GM18498 (cell line): ENCODE measurements around the gene LRRC8D.
A peak's percentile ranks its signal among the peaks of the same experiment; 100 is the strongest.

Experiments used
- ATAC-seq: cut with Tn5 transposase; IDR thresholded peaks from one replicate; pipeline ENCODE4 v1.9.1; 2021; ENCODE audit warnings: mild to moderate bottlenecking, moderate library complexity; ENCODE audit not compliant: unreplicated experiment

The LRRC8D gene

DNA sequence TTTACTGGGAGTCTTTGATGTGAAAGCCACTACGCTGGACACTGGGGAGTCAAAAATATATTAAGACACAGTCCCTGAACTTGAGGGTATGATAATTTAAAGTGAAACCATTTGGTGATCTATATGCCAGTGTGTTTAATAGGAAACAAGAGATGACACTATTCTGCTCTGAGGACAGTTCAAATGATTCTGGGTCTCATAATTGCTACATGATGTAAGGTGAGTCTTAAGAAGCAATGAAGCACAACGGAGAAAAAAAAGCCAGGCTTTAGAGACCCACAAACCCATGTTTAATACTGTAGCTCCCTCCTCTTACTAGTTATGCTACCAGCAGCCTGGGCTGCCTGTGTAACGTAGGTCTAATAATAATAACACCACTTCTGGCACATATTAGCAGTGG is 14.2 kb upstream of the LRRC8D start:
- no peak for ATAC-seq

DNA sequence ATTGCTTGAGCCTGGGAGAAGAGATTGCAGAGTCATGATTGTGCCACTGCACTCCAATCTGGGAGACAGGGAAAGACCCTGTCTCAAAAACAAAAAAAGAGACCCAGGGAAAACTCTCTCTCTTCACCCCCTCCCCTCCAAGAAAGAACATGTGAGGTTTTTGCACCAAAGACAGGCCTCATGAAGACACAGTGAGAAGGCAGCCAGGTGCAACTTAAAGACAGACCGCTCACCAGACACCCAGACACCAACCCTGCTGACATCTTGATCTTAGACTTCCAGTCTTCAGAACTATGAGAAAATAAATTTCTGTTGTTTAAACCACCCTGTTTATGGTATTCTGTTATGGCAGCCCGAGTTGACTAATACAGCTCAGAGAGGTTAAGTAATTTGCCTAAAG is 13.3 kb upstream of the LRRC8D start:
- ATAC-seq = no peak

DNA sequence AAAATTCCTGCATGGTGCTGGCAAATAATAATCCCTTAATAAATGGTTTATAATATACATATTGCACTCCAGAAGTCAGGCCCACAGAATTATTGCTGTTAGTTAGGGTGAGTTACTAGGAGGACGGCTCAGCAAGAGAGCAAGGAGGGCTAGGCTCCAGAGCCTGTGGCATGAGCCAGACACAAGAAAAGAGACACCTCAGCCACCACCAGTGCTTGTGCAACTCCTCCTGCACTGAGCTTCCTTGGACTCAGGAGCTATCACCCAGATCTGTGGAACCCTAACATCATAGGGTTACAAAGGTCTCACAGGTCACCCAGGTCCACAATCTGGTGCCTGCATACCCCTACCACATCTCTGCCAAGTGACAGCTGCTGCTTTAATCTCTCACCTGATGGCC is 12.8 kb upstream of the LRRC8D start:
- no peak for ATAC-seq

DNA sequence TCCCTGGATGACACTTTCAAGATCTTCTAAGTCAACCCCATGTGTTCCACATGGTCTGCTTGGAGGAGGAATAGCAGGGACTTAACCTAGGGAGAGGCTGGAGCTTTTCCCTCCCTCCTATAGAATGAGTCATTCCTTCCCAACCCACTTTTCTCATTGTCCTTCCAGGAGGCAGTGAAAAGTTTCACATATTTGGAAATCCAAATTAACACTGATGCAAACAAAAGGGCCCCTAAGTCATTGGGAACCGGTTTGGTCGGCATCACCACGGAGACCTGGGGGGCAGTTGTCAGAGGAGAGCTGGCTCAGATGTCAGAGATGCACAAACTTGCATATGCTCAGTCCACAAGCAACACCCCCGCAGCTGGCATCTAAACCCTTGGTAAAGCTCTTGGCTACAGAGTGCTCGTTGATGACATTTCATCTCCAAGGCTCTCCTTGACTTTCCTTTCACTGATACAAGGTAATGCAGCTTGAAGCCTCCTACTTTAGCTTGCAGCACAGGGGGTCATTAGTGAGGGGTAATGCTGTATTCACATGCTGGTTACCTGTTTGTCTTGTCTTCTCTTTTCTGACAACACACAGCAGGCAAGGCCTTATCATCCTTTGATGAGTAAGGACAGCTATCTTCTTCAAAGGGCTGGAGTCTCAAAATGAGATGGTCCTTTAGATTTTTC is 12.3 kb upstream of the LRRC8D start:
- no peak for ATAC-seq

DNA sequence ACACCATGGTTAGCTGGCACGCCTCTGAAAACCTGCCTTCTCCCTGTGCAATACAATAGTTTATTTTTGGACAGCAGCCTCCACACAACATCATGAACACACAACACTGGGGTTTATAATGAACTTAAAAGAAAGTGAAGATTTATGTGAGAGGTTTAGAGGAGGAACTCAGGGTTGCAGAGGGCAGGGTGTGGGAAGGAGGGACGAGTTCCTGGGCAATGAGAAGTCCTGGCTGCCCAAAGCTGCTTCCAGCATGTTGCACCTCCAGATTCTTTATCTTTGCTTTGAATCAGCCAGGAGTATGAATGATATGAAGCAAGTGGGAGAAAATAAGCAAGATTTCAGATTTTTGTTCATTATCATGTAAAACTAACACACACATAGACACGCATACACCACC is 11.3 kb upstream of the LRRC8D start:
- ATAC-seq = no peak

DNA sequence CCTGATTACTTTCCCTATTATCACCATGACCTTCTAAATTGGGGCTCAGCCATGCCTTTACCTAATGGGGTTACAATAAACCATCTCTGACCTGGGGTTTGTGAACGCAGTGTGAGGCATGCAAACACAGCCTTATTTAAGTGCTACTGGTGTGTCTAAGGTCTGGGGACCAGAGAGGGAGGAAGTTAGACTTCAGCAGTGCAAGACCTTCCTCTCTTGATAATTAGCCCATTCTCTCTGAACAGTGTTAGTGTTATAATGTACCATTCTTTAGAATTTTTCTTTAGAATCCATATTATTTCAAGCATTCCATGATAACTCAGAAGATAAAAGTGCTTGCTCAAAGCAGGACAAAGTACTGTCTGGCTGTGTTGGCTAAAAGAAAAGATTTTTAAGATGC is 10.5 kb upstream of the LRRC8D start:
- no peak for ATAC-seq

DNA sequence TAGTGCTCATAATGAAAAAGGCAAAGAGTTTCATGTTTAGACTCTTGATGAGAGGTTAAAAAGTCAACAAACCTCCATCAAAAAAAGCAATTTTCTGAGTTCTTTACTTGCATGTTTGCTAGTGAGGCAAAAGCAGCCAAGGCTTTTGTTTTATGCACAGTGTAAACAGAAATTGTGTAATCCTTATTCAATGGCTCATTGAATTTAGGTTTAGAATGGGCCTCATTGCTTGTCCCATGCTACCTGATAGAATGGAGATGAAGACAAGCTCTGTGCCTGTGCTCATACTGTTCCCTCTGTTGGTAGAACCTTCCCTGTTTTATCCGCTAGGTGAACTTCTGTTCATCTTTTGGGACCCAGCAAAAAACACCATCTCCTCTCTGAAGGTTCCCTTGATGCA is 10.0 kb upstream of the LRRC8D start:
- no peak for ATAC-seq

DNA sequence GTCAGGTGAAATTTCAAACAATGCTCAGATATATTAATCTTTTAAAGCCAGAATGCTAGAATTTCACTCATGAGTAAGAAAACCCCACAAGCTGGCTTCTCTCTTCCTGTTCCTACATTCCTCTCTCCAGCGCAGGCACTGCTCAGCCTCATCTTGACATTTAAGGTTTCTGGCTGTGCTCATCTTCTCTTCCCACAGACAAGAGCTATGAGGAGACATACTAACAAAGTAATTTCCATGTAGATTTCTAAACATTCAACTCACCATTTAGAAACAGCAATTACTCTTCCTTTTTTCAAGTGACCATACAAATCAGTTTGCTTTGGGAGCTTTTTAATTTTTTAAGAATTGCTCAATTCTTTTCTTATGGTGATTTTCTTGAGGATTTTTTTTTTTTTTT is 7.8 kb upstream of the LRRC8D start:
- no peak for ATAC-seq

DNA sequence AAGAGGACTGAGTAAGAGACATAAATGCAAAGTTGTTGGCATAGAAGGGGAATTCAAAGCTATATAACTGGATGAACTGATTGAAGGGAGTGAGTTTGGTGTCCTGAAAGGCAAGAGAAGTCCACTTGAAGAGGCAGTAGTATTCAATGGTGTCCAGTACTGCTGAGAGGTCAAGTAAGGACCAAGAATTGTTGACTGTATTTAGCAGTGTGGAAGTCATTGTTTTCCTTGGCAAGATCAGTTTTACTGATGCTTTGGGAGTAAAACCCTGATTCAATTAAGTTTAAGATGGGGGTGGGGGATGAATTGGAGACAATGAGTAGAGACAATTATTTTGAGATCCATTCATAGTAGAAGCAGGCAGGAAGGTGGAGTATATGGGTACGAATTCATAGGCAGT is 5.8 kb upstream of the LRRC8D start:
- ATAC-seq = no peak

DNA sequence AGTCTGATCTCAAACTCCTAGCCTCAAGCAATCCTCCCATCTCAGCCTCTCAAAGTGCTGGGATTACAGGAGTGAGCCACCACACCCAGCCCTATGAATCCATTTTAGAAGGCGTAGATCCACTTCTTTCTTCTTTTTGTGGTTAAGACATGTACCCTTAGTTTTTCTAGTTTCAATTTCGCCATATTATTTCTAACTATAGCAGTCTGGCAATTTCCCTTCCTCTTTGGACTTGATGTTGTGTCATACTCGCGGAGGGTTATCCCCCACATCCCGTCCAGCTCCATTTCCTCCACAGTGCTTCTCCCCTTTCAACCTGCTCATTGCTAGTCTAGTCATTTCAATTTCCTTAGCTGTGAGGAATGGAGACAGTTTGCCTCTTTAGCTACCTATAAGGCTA is 5.2 kb upstream of the LRRC8D start:
- ATAC-seq = peak; percentile 54

DNA sequence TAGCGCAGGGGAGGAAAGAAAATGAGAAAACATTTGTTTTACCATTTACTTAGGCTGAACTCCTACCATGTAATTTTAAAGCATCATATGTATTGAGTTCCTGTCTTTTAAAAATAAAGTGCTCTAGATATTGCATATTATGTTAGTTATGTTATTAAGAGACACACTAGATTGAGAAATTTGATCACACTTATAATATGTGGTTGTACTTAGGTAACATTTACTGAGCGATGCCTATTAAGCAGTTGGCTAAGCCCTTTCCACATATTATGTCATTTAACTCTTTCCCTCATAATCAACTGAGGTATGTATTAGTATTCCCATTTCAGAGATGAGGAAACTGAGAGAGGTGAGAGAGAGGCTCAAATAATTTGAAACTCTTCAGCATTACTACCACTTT is 4.5 kb upstream of the LRRC8D start:
- ATAC-seq = no peak

DNA sequence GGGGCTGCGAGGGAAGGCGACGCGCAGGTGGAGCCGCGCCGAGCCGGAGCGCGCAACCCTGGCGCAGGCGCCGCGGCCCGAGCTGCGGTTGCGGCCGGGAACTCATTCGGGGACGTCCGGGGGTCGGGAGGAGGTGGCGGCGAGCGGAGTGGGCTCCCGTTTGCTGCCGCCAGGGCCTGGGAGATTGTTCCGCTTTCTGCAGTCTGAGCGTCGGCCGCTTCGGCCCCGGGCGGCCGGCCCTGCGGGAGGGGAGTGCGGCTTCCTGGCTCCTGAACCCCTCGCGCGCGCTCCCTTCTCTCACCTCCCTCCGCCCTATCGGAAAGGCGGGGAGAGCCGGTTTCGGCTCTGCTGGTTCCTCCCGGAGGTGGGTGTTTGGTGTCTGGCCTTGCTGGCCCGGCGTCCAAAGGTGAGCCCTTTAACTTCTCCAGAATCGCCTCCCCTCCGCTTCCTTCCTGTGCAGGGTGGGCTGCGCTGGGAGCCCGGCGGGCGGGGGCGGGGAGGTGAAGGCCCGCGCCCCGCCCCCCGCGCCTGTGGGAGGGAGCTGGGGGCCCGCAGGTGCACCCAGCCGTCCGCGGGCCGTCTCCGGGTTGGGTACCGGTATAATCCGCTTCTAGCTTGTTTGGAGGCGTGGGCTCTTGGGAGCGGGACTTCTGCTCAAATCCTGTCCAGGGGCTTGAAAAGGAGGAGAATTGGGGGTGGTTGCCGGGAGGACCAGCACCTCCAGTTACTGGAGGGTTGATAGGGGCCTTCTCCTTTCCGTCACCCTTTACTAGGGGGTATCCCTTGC is 683 bp downstream of the LRRC8D start:
- peak; percentile 65 for ATAC-seq

DNA sequence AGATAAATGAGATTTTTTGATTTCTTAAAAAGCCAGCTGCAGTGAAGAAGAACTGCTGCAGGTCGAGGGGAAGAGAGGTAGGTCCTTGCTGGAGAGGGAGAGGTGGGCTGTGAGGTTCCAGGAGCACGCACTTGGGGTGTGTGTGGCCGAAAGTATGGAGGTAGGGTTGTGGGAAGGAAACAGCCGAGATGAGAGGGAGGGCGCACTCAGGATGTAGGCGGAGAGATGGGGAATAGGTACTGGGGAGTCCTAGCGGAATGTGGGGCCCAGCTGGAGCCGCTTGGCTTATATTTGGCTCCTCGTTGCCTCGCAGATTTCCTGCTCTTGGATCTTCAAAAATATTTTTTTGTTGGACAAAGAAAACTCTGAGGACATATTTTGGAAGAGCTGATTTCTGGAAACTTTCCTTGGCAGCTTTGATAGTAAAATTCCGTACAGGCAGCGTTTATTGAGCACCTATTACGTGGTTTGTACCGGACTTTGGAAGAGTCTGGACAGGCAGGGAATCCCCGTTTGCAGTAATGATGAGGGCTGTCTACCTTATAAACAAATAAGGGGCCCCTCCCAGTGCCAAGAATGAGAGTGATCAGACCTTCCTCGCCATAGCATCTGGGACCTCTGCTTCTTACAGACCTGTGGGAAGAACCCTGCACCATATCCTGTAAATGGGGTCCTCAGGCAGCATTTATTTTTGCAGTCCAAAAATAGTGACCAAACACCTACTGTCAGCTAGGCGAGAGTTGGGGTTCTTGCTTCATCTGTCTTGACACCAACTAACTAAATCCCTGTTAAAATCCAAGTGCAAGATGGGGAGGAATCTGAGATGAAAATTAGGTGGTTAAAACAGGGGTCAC is 1.5 kb downstream of the LRRC8D start:
- ATAC-seq = no peak

DNA sequence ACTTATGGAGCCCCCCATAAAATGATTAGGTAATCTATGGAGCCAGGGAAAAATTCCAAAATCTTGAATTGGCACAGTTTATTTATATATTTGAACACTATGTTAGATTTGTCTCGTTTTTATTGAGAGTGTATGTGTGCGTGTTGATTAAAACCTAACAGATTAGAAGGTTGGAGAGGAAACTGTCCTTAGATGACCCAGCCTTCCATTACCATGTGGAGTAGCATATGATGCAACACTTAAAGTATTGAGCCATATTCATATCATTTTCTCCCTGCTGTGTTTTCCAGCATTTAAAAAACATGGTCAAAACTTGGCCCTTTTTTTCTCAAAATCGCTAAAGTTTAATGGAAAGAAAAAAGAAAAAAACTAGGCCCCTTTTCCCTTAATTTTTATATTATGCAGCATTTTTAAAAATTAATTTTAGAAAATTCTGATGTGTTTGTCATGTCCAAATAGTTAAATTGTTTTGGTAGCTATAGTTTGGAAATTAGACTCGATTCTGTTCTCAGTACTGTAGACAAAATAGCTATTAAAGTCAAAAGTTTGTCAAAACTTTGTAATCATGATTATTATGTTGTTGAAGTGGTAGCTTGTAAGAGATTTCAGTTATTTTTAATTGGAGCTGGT is 2.3 kb downstream of the LRRC8D start:
- ATAC-seq = no peak

DNA sequence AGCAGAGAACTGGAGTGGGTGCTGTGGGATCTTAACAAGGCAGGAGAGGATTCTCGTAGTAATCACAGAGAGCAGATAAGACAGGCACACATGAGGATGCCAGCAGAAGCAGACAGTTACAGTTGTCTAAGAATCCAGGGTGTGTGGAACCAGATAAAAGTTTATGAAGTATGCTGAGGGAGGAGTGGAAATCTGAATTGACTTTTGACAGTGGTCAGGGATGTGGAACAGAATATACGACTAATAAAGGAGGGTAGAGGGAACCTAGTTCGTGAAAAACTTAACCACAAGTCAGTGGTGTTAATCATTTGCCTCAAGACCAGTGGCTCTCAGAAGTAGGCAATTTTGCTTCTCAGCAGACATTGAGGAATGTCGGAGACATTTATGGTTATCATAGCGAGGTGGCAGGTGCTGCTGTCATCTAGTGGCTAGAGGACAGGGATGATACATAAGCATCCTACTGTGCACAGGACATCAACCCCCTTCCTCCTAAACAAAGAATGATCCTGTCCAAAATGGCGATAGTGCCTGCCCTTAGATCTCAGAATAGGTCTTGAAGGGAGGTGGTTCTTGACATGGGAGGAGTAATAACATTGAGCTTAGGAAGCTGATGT is 3.0 kb downstream of the LRRC8D start:
- no peak for ATAC-seq

DNA sequence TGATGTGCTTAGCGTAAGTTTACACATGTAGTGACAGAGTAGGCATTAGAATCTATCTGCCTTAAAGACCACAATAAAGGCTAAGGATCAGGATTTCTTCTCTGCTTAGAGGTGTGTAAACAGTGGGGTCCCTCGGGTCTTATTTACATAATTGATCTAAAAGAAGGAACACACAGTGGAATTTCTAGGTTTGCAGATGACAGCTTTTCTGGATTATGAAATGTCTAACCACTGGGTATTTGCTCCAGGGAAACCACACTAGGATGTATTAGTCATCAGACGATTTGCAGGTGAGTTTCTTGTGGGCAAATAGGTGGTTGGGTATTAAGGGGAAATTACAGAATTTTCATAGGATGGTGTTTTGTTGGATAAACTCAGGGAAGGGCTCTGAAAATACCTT is 5.8 kb downstream of the LRRC8D start:
- no peak for ATAC-seq

DNA sequence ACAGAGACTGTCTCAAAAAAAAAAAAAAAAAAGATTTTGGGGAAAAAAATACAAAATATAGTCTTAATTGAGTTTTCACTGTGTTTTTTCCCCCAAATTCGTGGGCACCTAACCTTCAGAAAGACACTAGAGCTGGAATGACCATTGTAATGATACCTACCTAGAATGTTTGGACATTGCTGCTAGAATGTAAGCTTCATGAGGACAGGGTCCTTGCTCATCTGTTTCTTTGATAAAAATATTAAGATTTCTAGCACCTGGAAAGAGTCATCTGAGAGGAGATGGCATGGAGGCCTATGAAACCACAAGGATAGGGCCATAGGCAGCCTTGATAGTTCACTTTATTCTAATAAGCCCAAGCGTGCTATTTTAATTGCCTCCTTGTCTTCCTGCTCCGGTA is 6.5 kb downstream of the LRRC8D start:
- ATAC-seq = no peak

DNA sequence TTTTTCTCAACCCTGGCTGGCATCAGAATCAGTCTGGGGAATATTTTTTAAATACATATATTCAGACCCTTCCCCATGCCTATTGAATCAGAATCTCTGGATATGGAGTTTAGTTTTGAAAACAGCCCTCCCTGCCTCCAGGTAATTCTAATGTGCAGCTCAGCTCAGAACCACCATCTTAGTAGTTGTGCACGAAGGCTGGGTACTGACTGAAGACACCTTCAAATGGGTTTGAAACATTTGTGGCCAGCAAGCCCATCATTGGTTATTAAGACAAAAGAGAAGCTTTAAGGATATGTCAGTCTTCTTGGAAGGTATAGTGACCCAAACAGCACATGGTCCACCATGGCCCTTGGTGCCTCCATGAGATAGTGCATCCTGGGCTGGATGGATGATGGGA is 7.1 kb downstream of the LRRC8D start:
- ATAC-seq = no peak

DNA sequence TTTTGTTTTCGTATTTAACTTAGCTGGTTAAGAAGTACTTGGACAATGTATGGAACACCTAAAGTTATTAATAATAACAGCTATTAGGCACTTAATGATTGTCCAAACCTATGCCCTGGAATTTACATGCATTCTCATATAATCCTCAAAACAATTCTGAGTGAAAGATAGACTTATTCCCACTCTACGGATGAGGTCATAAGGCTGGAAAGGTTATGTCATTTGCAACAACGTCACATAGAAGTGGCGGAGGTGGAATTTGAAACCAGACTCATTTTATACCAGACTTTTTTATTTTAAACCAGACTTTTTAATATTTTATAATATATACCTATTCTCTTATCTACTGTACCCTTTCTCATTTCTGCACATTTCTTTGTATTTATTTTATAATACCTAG is 8.4 kb downstream of the LRRC8D start:
- no peak for ATAC-seq

DNA sequence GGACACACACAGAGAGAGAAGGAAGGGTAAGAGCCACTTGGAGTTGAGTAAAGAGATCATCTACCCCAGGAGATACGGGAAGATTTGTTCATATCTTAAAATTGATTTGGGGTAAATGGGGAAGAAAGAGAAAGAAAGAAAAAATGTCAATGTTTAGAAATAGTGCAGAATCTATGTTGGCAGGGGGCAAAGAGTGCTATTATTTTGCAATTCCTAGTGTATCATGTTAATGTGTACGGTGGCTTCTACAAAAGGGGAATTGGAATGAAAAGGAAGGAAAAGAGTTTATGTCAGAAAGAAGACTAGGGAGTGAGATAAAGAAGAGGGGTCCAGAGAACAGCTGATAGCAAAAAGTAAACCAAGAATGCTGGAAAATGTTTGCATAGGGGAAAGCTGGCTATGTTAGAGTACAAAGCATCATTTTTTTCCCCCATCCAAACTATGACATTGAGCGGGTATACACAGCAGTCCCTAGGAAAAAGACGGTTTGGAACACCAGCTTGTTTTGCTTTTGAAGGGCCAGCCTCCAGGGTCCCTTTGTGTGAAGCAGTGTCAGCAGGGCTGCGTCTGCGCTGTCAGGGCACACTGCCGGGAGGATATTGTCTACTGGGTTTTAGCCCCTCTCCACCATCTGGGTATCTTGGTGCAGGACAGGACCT is 10.8 kb downstream of the LRRC8D start:
- no peak for ATAC-seq
